ENCODE results near the gene CAP2. TPM values are rescaled to one million over a fixed set of nuclear protein-coding genes. Genes with fewer than 3 reads are reported as not detected.
A peak's percentile ranks its signal among the peaks of the same experiment; 100 is the strongest.

The CAP2 gene
- total RNA-seq, 1 experiment from 2014 or later: 11.3 TPM

- no peaks in the 10 kb centered on the region for H3K27me3 ChIP-seq (ENCODE audit: control insufficient read depth, insufficient read depth, low read length)
- H3K4me3 ChIP-seq (ENCODE audit: insufficient read depth, low read depth, low read length): no peak overlapping the region
- DNase-seq: no peak
- H3K36me3 ChIP-seq (replicated peaks; ENCODE audit: control insufficient read depth, insufficient read depth, low read length): no peaks in the 10 kb centered on the region
Measured at GRCh38 chr6:17589406-17590096, 196.2 kb downstream of the CAP2 start.

DNA sequence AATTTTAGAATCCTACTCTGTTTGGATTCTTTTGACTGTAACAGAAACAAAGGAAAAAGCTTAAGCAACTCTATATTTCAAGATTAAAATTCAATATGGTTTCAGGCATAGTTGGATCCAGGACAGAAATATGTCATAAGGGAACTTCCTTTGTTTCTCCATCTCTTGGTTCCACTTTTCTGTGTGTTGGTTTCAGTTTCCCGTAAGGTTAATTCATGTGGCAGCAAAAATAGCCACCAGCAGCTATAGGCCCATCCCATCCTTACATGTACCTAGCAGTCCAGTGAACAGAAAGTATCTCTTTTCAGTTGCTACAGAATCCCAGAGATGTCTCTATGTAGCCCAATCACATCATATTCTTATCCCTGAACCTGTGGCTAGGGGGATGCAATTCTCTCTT lies 197.9 kb downstream of the CAP2 start:
- Histone ChIP-seq H3K4me3 (ENCODE audit: insufficient read depth, low read depth, low read length) (no peak overlapping the region), H3K27me3 (ENCODE audit: control insufficient read depth, insufficient read depth, low read length) (no peaks in the 10 kb centered on the region), H3K36me3 (replicated peaks; ENCODE audit: control insufficient read depth, insufficient read depth, low read length) (no peaks in the 10 kb centered on the region)
- no peak for DNase-seq

- no peak overlapping the region for H3K4me3 ChIP-seq (ENCODE audit: insufficient read depth, low read depth, low read length)
- no peaks in the 10 kb centered on the region for H3K27me3 ChIP-seq (ENCODE audit: control insufficient read depth, insufficient read depth, low read length)
- no peak for DNase-seq
- H3K36me3 ChIP-seq (replicated peaks; ENCODE audit: control insufficient read depth, insufficient read depth, low read length): no peaks in the 10 kb centered on the region
Measured at GRCh38 chr6:17593246-17593645, 199.9 kb downstream of the CAP2 start.

GRCh38 chr6:17596085-17596484 lies 202.7 kb downstream of the CAP2 start:
- H3K27me3 ChIP-seq (ENCODE audit: control insufficient read depth, insufficient read depth, low read length): no peaks in the 10 kb centered on the region
- no peak overlapping the region for H3K4me3 ChIP-seq (ENCODE audit: insufficient read depth, low read depth, low read length)

GRCh38 chr6:17599877-17600526 lies 206.6 kb downstream of the CAP2 start, which contains the start of gene FAM8A1:
FAM8A1 (plus strand) TSS chr6:17600302; CDS start chr6:17600410, 108 bp downstream.
- Histone ChIP-seq H3K36me3 (replicated peaks; ENCODE audit: control insufficient read depth, insufficient read depth, low read length) (peaks cover 1% of the 10 kb centered on the region; the same call in 1 of the 2 replicates), H3K4me3 (ENCODE audit: insufficient read depth, low read depth, low read length) (peak within 1 kb of the TSS; percentile 97), H3K27me3 (ENCODE audit: control insufficient read depth, insufficient read depth, low read length) (no peaks in the 10 kb centered on the region)
- peak; percentile 95 for DNase-seq

More at GRCh38 chr6:17596085-17596484, 202.7 kb downstream of the CAP2 start:
- no peak for DNase-seq
- H3K36me3 ChIP-seq (replicated peaks; ENCODE audit: control insufficient read depth, insufficient read depth, low read length): no peaks in the 10 kb centered on the region

GRCh38 chr6:17600527-17601385 lies 207.4 kb downstream of the CAP2 start:
- Histone ChIP-seq H3K4me3 (ENCODE audit: insufficient read depth, low read depth, low read length) (peak overlapping the region; percentile 97), H3K27me3 (ENCODE audit: control insufficient read depth, insufficient read depth, low read length) (no peaks in the 10 kb centered on the region), H3K36me3 (replicated peaks; ENCODE audit: control insufficient read depth, insufficient read depth, low read length) (peaks cover 1% of the 10 kb centered on the region; the same call in 1 of the 2 replicates)
- peak; percentile 74 for DNase-seq

DNA sequence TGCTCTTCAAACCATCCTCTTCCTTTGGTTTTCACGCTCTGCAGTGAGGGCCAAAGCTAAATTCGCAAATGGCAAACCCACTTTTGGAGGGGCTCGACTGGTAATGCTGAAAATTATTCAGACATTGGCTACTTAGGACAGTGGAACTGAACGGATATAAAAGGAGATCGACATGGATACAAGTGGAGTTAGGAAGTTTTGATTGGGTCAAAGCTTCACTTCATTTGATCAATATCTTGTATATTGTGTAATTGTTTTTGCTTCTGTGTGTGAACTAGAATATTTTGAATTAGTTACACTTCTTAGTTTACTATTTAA lies 207.9 kb downstream of the CAP2 start:
- Histone ChIP-seq H3K4me3 (ENCODE audit: insufficient read depth, low read depth, low read length) (peak overlapping the region; percentile 97), H3K36me3 (replicated peaks; ENCODE audit: control insufficient read depth, insufficient read depth, low read length) (peaks cover 1% of the 10 kb centered on the region), H3K27me3 (ENCODE audit: control insufficient read depth, insufficient read depth, low read length) (no peaks in the 10 kb centered on the region)
- DNase-seq: no peak

DNA sequence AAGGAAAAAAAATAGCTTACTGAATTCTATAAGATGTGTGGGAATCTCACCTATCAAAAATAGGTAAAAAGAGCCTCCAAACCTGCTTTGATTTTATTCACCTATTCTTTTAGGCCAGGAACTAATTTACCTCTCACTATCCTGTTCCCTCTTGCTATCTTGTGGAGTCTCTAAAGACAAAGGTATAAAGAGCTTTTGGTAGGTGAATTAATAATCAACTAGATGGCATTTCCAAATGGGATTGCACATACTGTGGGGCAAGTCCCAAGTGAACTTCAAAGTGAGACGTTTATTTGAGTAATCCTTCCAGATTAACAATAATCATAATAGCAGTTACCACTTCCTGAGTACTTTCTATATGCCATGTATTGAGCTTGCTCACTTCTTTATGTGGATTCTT lies 209.5 kb downstream of the CAP2 start:
- no peaks in the 10 kb centered on the region for H3K27me3 ChIP-seq (ENCODE audit: control insufficient read depth, insufficient read depth, low read length)
- no peak overlapping the region for H3K4me3 ChIP-seq (ENCODE audit: insufficient read depth, low read depth, low read length)
- DNase-seq: no peak
- H3K36me3 ChIP-seq (replicated peaks; ENCODE audit: control insufficient read depth, insufficient read depth, low read length): peaks cover 1% of the 10 kb centered on the region

DNA sequence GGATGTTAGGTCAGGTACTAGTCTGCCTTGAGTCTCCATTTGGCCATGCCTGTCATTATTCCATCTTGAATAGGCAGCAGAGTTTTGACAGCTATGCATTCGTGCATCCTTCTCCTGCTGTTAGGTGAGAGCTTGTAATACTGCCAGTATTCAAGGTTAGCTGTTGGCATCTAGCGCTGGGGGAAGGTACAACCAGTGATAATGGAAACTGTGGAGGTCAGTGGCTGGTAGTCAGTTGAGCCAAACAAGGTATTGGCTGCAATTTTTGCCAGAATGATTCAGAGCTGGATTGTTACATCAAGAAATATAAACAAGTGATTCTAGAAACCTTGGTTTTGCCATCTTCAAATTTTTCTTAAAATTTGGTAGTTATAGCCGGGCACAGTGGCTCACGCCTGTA lies 213.2 kb downstream of the CAP2 start:
- H3K27me3 ChIP-seq (ENCODE audit: control insufficient read depth, insufficient read depth, low read length): no peaks in the 10 kb centered on the region
- no peak for DNase-seq
- H3K36me3 ChIP-seq (replicated peaks; ENCODE audit: control insufficient read depth, insufficient read depth, low read length): peaks cover 3% of the 10 kb centered on the region
- no peak overlapping the region for H3K4me3 ChIP-seq (ENCODE audit: insufficient read depth, low read depth, low read length)

Other genes starting within 250 kb of the CAP2 start
- gene RBM24, start 112.2 kb upstream of the CAP2 start, total RNA-seq (2014; rRNA removed; shearing (Covaris generic)): 2.3 and 3.3 TPM in 2 replicates
- gene FAM8A1, start 206.7 kb downstream of the CAP2 start, total RNA-seq (2014; rRNA removed; shearing (Covaris generic)): 10.2 and 12.0 TPM in 2 replicates